ENCODE data around the gene CLDN4. TPM values are rescaled to one million over a fixed set of nuclear protein-coding genes. Genes with fewer than 3 reads are reported as not detected.

Gene CLDN4
- polyA plus RNA-seq, 3 donors: 0.01 TPM; not detected in 2

DNA sequence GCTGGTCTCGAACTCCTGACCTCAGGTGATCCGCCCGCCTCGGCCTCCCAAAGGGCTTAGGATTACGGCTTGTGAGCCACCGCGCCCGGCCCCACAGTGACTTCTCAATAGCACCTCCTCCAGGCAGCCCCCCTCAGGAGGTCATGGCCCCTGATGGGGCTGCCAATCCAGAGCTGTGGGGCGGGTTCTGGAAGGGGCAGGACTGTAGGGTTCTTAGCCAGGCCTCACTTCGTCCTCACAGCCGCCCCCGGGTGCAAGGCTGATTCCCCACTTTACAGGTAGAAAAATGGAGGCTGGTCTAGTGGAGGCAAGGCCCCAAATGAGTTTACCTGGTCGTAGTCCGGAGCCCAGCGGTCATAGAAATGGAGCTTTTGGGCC is 10.9 kb downstream of the CLDN4 start:
- H3K4me3 ChIP-seq (replicated peaks in 1 of 3; ENCODE audit: low read depth in 2 of 3, low read length in 3 of 3): peak overlapping the region in 2 of 3 experiments; percentile 38 to 78
- peaks cover 36% of the 10 kb centered on the region for H3K4me1 Mint-ChIP-seq
- 90% methylated on average over 12 of the region's 15 CpGs for WGBS (ENCODE audit: insufficient coverage)
- H2AFZ ChIP-seq (ENCODE audit: insufficient read depth, low read depth, low read length, poor library complexity, severe bottlenecking): peak overlapping the region; percentile 91
- H3K9me3 Mint-ChIP-seq: no peaks in the 10 kb centered on the region
- H3K4me1 ChIP-seq (ENCODE audit: control insufficient read depth in 1 of 2, insufficient read depth in 2 of 2, low read length in 2 of 2): peaks cover 46 to 48% of the 10 kb centered on the region in 2 donors
- H3K4me2 ChIP-seq (replicated peaks; ENCODE audit: extremely low read depth, low read length, poor library complexity, severe bottlenecking): peak overlapping the region; percentile 89
- intact Hi-C loops (cut with micrococcal nuclease): no loop called here
- peak overlapping the region in 1 of 2 donors; percentile 80 for H3K4me3 Mint-ChIP-seq
- no peaks in the 10 kb centered on the region for H3K9me3 ChIP-seq (replicated peaks in 1 of 2; ENCODE audit: control insufficient read depth in 1 of 2, insufficient read depth in 1 of 2, low read length in 2 of 2)
- no peaks in the 10 kb centered on the region for H3K79me2 ChIP-seq (ENCODE audit: insufficient read depth, low read length)
- H4K20me1 ChIP-seq (ENCODE audit: insufficient read depth, low read length): no peaks in the 10 kb centered on the region
- peak overlapping the region in 1 of 7 donors; percentile 78 for H3K27ac Mint-ChIP-seq
- no peak for TF ChIP-seq CTCF (IDR thresholded peaks at IDR 0.05)
- no peak for DNase-seq
- peaks cover 10 to 15% (median 14%) of the 10 kb centered on the region in 3 donors for H3K27me3 Mint-ChIP-seq (ENCODE audit: low read depth in 3 of 3)
- H3K27ac ChIP-seq (ENCODE audit: low read depth in 1 of 2, low read length in 2 of 2): no peak overlapping the region
- H3K36me3 Mint-ChIP-seq: no peaks in the 10 kb centered on the region
- no peaks in the 10 kb centered on the region for H3K27me3 ChIP-seq (ENCODE audit: control insufficient read depth in 2 of 2, insufficient read depth in 2 of 2, low read length in 2 of 2)
- H3K36me3 ChIP-seq (replicated peaks in 1 of 2; ENCODE audit: control insufficient read depth in 1 of 2, insufficient read depth in 2 of 2, low read length in 2 of 2): no peaks in the 10 kb centered on the region
- H3K9ac ChIP-seq (ENCODE audit: insufficient read depth, low read length, poor library complexity, severe bottlenecking): peak overlapping the region; percentile 50

- no peaks in the 10 kb centered on the region for H3K9me3 Mint-ChIP-seq
- peak within 1 kb of the TSS in 5 of 7 donors; percentile 8 to 84 (median 72) for H3K27ac Mint-ChIP-seq
- DNase-seq: peak; percentile 85 to 91 (median 88)
- intact Hi-C loops (cut with micrococcal nuclease): no loop called here
- Histone ChIP-seq H3K4me2 (replicated peaks; ENCODE audit: extremely low read depth, low read length, poor library complexity, severe bottlenecking) (peak within 1 kb of the TSS; percentile 89), H3K27me3 (ENCODE audit: control insufficient read depth in 2 of 2, insufficient read depth in 2 of 2, low read length in 2 of 2) (no peaks in the 10 kb centered on the region), H3K79me2 (ENCODE audit: insufficient read depth, low read length) (no peaks in the 10 kb centered on the region), H3K27ac (ENCODE audit: low read depth in 1 of 2, low read length in 2 of 2) (peak within 1 kb of the TSS in 1 of 2 donors; percentile 55), H3K4me1 (ENCODE audit: control insufficient read depth in 1 of 2, insufficient read depth in 2 of 2, low read length in 2 of 2) (peaks cover 51 to 53% of the 10 kb centered on the region in 2 donors), H3K9ac (ENCODE audit: insufficient read depth, low read length, poor library complexity, severe bottlenecking) (peak within 1 kb of the TSS; percentile 50), H4K20me1 (ENCODE audit: insufficient read depth, low read length) (no peaks in the 10 kb centered on the region), H2AFZ (ENCODE audit: insufficient read depth, low read depth, low read length, poor library complexity, severe bottlenecking) (peak within 1 kb of the TSS; percentile 91), H3K36me3 (replicated peaks in 1 of 2; ENCODE audit: control insufficient read depth in 1 of 2, insufficient read depth in 2 of 2, low read length in 2 of 2) (no peaks in the 10 kb centered on the region), H3K9me3 (replicated peaks in 1 of 2; ENCODE audit: control insufficient read depth in 1 of 2, insufficient read depth in 1 of 2, low read length in 2 of 2) (no peaks in the 10 kb centered on the region), H3K4me3 (replicated peaks in 1 of 3; ENCODE audit: low read depth in 2 of 3, low read length in 3 of 3) (peak within 1 kb of the TSS; percentile 57 to 78 (median 73))
- peak within 1 kb of the TSS; percentile 80 to 89 for H3K4me3 Mint-ChIP-seq
- peaks cover 41% of the 10 kb centered on the region for H3K4me1 Mint-ChIP-seq
- no peaks in the 10 kb centered on the region for H3K36me3 Mint-ChIP-seq
- TF ChIP-seq CTCF (IDR thresholded peaks at IDR 0.05): no peak
- H3K27me3 Mint-ChIP-seq (ENCODE audit: low read depth in 3 of 3): peaks cover 10 to 15% (median 14%) of the 10 kb centered on the region in 3 donors
- WGBS (ENCODE audit: insufficient coverage): 13% methylated on average over 30 of the region's 45 CpGs
Observed at GRCh38 chr7:73842067-73842976, 11.5 kb downstream of the CLDN4 start, which contains the start of gene METTL27. Gene METTL27, minus strand, starts transcription at chr7:73842516. Its CDS starts 376 bp downstream, at chr7:73842140.
